ENCODE data around the gene CHCHD3. TPM values are rescaled to one million over a fixed set of nuclear protein-coding genes. Genes with fewer than 3 reads are reported as not detected.

The CHCHD3 gene
- total RNA-seq, 2 donors from 2014 or later: 88.3 to 154 TPM

DNA sequence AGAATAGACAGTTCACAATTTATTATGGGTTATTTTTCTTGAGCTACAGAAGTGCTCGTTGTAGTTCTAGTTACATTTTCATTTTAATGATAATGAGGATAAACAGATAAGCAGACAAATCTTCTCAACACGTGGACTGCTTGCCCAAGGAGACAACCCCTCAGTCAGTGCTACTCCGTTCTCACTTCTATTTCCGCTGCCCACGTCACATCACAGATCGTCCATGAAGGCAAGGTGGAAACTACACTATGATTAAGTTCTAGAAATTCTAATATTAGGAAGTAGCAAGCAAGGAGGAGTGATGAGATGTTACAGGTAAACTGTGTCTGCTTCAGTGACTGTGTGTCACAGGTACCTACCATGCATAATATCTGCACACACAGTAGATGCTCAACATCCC lies 210.5 kb downstream of the CHCHD3 start:
- no peak for DNase-seq (ENCODE audit: low spot score)
- H3K27me3 ChIP-seq: no peaks in the 10 kb centered on the region
- peaks cover 0 to 3% of the 10 kb centered on the region in 2 donors for H3K4me1 ChIP-seq
- H3K4me3 ChIP-seq: no peak overlapping the region
- H3K27ac ChIP-seq: no peak overlapping the region
- TF ChIP-seq, protein P1, sequence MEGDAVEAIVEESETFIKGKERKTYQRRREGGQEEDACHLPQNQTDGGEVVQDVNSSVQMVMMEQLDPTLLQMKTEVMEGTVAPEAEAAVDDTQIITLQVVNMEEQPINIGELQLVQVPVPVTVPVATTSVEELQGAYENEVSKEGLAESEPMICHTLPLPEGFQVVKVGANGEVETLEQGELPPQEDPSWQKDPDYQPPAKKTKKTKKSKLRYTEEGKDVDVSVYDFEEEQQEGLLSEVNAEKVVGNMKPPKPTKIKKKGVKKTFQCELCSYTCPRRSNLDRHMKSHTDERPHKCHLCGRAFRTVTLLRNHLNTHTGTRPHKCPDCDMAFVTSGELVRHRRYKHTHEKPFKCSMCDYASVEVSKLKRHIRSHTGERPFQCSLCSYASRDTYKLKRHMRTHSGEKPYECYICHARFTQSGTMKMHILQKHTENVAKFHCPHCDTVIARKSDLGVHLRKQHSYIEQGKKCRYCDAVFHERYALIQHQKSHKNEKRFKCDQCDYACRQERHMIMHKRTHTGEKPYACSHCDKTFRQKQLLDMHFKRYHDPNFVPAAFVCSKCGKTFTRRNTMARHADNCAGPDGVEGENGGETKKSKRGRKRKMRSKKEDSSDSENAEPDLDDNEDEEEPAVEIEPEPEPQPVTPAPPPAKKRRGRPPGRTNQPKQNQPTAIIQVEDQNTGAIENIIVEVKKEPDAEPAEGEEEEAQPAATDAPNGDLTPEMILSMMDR (IDR thresholded peaks at IDR 0.05): no peak
- H3K9me3 ChIP-seq: no peaks in the 10 kb centered on the region
- no peaks in the 10 kb centered on the region for H3K36me3 ChIP-seq

DNA sequence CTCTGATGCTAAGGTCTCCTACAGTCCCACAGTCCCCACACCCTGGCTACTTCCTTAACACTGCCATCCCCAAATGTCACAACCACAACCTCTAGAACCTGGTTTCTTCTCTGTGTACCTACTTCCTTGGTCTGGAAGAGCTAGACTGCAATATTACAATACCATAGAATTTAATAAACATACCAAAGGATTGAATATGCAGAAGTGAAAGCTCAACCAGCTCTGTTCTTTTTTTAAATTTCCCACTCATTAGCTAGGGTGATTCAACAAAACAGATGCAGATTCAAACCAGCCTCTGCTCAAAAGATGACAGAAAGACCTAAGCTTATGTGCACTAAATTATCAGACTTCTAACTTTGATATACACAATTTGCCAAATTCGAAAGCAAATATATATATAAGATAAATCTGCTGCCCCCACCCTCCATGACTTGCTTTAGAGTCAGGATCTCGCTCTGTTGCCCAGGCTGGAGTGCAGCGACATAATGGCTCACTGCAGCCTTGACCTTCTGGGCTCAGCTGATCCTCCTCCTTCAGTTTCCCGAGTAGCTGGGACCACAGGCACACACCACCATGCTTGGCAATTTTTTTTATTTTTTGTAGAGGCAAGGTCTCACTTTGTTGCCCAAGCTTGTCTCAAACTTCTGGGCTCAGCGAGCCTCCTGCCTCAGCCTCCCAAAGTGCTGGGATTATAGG lies 212.6 kb downstream of the CHCHD3 start:
- DNase-seq (ENCODE audit: low spot score): no peak
- Histone ChIP-seq H3K27ac (no peak overlapping the region), H3K4me3 (no peak overlapping the region), H3K36me3 (no peaks in the 10 kb centered on the region), H3K4me1 (peaks cover 0 to 20% of the 10 kb centered on the region in 2 donors), H3K9me3 (no peaks in the 10 kb centered on the region), H3K27me3 (no peaks in the 10 kb centered on the region)
- TF ChIP-seq, protein P1 (IDR thresholded peaks at IDR 0.05): no peak

DNA sequence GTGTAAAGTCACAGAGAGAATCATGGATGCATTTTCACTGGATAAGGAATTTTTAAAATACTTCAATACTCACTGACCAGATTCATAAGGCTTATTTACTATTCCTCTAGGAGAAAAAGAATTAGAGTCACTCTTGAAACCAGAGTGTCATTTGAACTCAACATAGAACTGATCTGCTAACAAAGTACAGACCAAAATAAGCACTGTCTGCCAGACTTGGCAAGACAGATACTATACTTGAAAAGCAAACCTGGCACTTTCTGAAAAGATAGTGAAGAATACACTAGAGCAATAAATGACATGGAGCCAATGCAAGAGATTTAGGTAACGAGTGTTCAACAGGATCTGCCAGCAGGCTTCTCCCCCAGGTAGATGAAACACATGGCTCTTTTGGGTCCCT lies 215.3 kb downstream of the CHCHD3 start:
- Histone ChIP-seq H3K27me3 (no peaks in the 10 kb centered on the region), H3K4me3 (no peak overlapping the region), H3K9me3 (no peaks in the 10 kb centered on the region), H3K36me3 (no peaks in the 10 kb centered on the region), H3K4me1 (peaks cover 0 to 20% of the 10 kb centered on the region in 2 donors), H3K27ac (no peak overlapping the region)
- TF ChIP-seq, protein P1 (IDR thresholded peaks at IDR 0.05): no peak
- no peak for DNase-seq (ENCODE audit: low spot score)

DNA sequence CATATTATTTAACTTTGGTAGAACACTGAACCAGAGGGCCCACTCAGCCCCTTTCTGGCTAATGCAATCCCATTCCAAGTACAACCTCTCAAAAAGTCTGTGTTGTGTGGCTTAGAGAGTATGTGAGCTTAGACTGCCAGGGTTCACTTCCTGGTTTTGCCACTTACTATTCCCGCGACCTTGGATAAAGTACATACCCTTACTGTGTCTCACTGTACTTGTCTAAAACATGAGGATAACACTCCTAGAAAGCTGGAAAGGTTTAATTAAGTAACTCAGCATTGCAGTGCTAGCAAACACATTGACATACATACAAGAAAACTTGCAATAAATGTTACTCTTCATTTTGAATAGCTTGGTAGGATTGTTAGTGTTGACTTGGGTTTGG lies 215.8 kb downstream of the CHCHD3 start:
- Histone ChIP-seq H3K4me1 (peaks cover 0 to 20% of the 10 kb centered on the region in 2 donors), H3K9me3 (no peaks in the 10 kb centered on the region), H3K27ac (no peak overlapping the region), H3K27me3 (no peaks in the 10 kb centered on the region), H3K4me3 (no peak overlapping the region), H3K36me3 (no peaks in the 10 kb centered on the region)
- DNase-seq (ENCODE audit: low spot score): no peak
- TF ChIP-seq, protein P1 (IDR thresholded peaks at IDR 0.05): no peak

DNA sequence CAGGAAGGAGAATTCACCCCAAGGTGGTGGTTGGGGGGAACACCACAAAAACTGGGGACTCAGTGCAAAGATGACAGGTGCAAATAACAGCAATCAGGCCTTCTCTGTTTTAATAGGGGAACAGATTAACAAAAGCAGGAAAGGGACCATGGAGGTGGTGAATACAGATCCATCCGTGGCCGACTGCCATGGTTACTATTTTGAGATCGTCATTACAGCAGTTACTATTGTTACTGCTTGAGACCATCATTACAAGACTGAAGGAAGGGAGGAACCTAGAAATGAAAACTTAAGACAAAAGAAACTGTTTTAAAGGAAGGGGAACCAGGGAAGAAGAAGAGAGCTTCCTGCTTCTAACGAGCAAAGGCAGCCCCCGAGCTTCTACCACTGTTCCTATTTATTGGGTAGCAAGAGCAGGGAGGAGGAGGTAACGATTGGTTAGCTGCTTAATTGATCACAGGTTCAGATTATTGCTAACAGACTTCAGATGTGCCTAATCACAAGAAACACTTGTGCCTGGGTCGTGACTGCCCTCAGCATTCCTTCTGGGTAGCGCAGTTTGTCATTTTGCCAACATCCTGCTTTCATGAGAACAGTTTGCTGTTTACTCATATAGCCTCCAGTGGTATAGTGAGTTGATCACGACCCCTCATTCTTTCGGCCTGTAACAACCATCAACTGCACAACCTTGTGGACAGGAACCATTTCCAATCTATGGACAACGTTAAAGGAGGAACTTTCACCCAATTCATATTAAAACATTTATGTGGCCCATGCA lies 216.3 kb downstream of the CHCHD3 start:
- TF ChIP-seq, protein P1 (IDR thresholded peaks at IDR 0.05): no peak
- H3K27me3 ChIP-seq: no peaks in the 10 kb centered on the region
- no peak overlapping the region for H3K27ac ChIP-seq
- H3K36me3 ChIP-seq: no peaks in the 10 kb centered on the region
- DNase-seq (ENCODE audit: low spot score): no peak
- H3K9me3 ChIP-seq: no peaks in the 10 kb centered on the region
- peaks cover 0 to 20% of the 10 kb centered on the region in 2 donors for H3K4me1 ChIP-seq
- no peak overlapping the region for H3K4me3 ChIP-seq
